ENCODE results near the gene CCNA2.

The CCNA2 gene

DNA sequence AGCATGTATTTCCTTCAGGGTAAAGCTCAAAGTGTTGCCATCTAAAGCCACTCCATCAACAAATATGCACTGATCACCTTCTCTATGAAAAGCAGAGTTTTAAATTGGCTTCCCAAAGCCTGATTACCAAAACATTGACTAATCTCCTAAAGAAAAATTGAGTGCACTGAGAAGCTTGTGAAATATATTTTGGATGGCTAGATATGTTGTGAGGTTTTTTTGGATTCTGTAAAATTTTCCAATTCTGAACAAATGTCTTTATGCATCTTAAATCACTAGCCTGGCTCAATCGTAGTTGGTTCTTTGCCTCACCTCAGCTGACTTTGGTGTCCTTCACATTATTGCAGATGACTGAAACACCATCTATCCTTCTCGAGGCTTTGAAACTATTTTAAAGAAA, 37.5 kb downstream of the CCNA2 start:
- POLR2A ChIA-PET: no interaction called here
- CTCF ChIA-PET: interaction anchor here (1.1 to 1.8 kb wide), 3 partner anchors 27 to 49 kb away, joined by 3 to 6 read pairs (median 4); no protein-coding TSS in a partner anchor
- DNase-seq (ENCODE audit: low read depth, low spot score): no peak
- H3K4me3 ChIP-seq (ENCODE audit: low read depth, low read length): no peak overlapping the region
- TF ChIP-seq, protein P1, sequence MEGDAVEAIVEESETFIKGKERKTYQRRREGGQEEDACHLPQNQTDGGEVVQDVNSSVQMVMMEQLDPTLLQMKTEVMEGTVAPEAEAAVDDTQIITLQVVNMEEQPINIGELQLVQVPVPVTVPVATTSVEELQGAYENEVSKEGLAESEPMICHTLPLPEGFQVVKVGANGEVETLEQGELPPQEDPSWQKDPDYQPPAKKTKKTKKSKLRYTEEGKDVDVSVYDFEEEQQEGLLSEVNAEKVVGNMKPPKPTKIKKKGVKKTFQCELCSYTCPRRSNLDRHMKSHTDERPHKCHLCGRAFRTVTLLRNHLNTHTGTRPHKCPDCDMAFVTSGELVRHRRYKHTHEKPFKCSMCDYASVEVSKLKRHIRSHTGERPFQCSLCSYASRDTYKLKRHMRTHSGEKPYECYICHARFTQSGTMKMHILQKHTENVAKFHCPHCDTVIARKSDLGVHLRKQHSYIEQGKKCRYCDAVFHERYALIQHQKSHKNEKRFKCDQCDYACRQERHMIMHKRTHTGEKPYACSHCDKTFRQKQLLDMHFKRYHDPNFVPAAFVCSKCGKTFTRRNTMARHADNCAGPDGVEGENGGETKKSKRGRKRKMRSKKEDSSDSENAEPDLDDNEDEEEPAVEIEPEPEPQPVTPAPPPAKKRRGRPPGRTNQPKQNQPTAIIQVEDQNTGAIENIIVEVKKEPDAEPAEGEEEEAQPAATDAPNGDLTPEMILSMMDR (IDR thresholded peaks at IDR 0.05; ENCODE audit: insufficient read depth, low read length, missing control alignments): no peak

DNA sequence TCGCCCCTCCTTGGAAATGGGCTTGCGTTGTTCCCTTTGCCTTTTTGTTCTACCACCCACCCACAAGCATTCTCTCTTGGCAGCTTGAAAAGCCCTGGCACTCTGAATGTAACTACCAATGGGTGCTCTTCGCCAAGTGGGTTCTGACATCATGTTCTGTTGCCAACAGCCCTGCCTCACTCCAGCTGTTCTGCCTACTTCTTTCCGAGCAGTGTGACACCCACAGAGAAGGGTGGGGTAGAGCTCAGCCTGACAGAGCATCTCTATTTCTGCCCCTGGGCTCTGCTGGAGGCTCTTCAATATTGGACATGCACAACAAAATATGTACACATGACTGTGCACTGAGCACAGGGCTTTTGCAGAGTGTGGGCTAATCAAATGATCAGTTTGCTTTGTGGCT, 38.2 kb downstream of the CCNA2 start:
- no peak for DNase-seq (ENCODE audit: low read depth, low spot score)
- TF ChIP-seq, protein P1 (IDR thresholded peaks at IDR 0.05; ENCODE audit: insufficient read depth, low read length, missing control alignments): no peak

GRCh38 chr4:121784975-121785374, 38.7 kb downstream of the CCNA2 start:
- H3K4me3 ChIP-seq (ENCODE audit: low read depth, low read length): no peak overlapping the region
- TF ChIP-seq, protein P1 (IDR thresholded peaks at IDR 0.05; ENCODE audit: insufficient read depth, low read length, missing control alignments): no peak
- ChIA-PET POLR2A (no interaction called here), CTCF (interaction anchor here (1.5 kb wide), 1 partner anchor 46 kb away, joined by 4 read pairs; no protein-coding TSS in a partner anchor)
- DNase-seq (ENCODE audit: low read depth, low spot score): peak; percentile 98

More for the DNA sequence above, 38.2 kb downstream of the CCNA2 start:
- no peak overlapping the region for H3K4me3 ChIP-seq (ENCODE audit: low read depth, low read length)
- ChIA-PET POLR2A (no interaction called here), CTCF (interaction anchor here (1.1 to 1.8 kb wide), 3 partner anchors 28 to 48 kb away, joined by 3 to 6 read pairs (median 4); no protein-coding TSS in a partner anchor)

GRCh38 chr4:121784401-121784800, 39.3 kb downstream of the CCNA2 start:
- DNase-seq (ENCODE audit: low read depth, low spot score): no peak
- TF ChIP-seq, protein P1 (IDR thresholded peaks at IDR 0.05; ENCODE audit: insufficient read depth, low read length, missing control alignments): no peak
- CTCF ChIA-PET: interaction anchor here (0.8 kb wide), 1 partner anchor 12 kb away, joined by 3 read pairs; no protein-coding TSS in a partner anchor
- POLR2A ChIA-PET: no interaction called here
- H3K4me3 ChIP-seq (ENCODE audit: low read depth, low read length): no peak overlapping the region

DNA sequence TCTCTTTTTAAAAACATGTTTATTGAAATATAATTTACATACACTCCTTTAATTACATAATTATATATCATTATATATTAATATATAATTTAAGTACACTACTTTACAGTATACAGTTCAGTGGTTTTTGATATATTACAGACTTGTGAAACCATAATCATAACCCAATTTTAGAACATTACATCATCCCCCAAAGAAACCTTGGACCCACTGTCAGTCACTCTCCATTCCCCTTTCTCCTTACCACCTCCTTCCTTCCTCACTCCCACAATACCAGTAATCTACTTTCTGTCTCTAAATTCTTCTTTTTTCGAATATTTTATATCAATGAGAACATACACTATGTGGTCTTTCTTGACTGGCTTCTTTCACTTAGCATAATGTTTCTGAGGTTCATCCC, 40.5 kb downstream of the CCNA2 start:
- ChIA-PET POLR2A (no interaction called here), CTCF (no interaction called here)
- H3K4me3 ChIP-seq (ENCODE audit: low read depth, low read length): no peak overlapping the region
- TF ChIP-seq, protein P1 (IDR thresholded peaks at IDR 0.05; ENCODE audit: insufficient read depth, low read length, missing control alignments): no peak
- no peak for DNase-seq (ENCODE audit: low read depth, low spot score)

- TF ChIP-seq, protein P1 (IDR thresholded peaks at IDR 0.05; ENCODE audit: insufficient read depth, low read length, missing control alignments): no peak
- no peak for DNase-seq (ENCODE audit: low read depth, low spot score)
- POLR2A ChIA-PET: no interaction called here
- H3K4me3 ChIP-seq (ENCODE audit: low read depth, low read length): no peak overlapping the region
- CTCF ChIA-PET: interaction anchor here (1.0 to 2.0 kb wide), 3 partner anchors 14 to 44 kb away, joined by 3 to 9 read pairs (median 4); partner anchors contain the start of gene SMIM43
Observed at GRCh38 chr4:121778991-121779628, 44.6 kb downstream of the CCNA2 start.

All from AG04449 (cell line).